IPS-18c (cell line): ENCODE results near the gene CLEC2L.

Experiments used
- H3K4me3 ChIP-seq: 2 replicates; pipeline ENCODE4 v1.7.0; 2013; ENCODE audit warnings: low read depth, mild to moderate bottlenecking, low read length, moderate library complexity; ENCODE audit not compliant: insufficient read depth
- H3K9me3 ChIP-seq: one replicate; pipeline ENCODE4 v1.6.1; 2013; ENCODE audit warnings: mild to moderate bottlenecking, low read length, moderate library complexity; ENCODE audit not compliant: control insufficient read depth, insufficient read depth

CLEC2L gene

GRCh38 chr7:139566736-139567646 lies 43.5 kb downstream of the CLEC2L start:
- H3K4me3 ChIP-seq = no peak overlapping the region
- no peaks in the 10 kb centered on the region for H3K9me3 ChIP-seq

DNA sequence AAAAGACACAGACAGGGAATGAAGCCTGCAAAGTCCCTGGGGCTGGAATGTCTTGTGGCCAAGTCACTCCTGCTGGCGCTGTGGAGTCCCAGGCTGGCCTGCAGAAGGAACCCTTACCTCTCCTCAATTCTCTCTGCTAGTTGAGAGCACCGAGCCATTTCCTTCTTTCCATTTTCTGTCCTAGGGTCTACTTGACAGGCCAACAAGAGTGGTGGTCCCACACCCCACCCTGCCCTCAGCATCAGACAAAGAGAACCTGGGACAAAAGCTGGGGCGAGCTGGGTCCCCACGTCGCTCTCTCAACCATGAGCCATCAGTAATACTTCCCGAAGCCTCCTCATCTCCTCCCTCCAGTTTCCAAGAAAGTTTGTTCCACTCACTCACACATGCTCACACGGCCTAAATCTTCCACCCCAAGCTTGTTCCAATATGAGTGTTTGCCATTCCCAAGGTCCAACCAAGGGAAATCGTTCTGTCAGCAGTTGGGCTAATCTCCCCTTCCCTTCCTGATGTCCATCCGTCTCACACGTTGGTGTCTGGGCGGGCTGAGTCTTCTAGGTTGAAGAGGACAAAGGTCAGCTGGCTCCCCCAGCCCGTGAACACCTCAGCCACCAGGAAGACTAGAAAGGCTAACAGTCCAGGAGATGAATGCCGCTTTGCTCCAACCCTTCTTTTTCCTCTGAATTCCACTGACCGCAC lies 44.3 kb downstream of the CLEC2L start:
- Histone ChIP-seq H3K9me3 (no peaks in the 10 kb centered on the region), H3K4me3 (no peak overlapping the region)

DNA sequence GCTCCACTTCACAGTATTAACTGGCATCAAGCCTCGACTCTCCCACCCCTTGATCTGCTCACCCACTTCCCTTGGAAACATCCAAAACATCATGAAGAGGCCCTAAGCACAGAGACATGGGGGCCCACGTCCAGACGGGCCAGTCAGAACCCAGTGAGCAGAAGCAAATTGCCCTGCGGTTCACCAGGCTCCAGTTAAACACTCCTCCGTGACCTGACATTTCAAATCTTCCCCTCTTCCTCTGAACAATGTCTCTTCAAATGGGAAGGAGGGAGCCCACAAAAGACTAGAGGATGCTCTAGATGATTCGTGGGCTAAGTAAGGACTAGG lies 44.8 kb downstream of the CLEC2L start:
- Histone ChIP-seq H3K9me3 (no peaks in the 10 kb centered on the region), H3K4me3 (no peak overlapping the region)

- Histone ChIP-seq H3K4me3 (no peak overlapping the region), H3K9me3 (no peaks in the 10 kb centered on the region)
These were observed 45.5 kb downstream of the CLEC2L start for GRCh38 chr7:139568813-139569490.

GRCh38 chr7:139570119-139570518 lies 46.6 kb downstream of the CLEC2L start:
- Histone ChIP-seq H3K4me3 (no peak overlapping the region), H3K9me3 (no peaks in the 10 kb centered on the region)

GRCh38 chr7:139570626-139571025 lies 47.1 kb downstream of the CLEC2L start:
- Histone ChIP-seq H3K9me3 (no peaks in the 10 kb centered on the region), H3K4me3 (no peak overlapping the region)

- Histone ChIP-seq H3K9me3 (no peaks in the 10 kb centered on the region), H3K4me3 (no peak overlapping the region)
These were observed 47.7 kb downstream of the CLEC2L start for GRCh38 chr7:139571190-139571589.

DNA sequence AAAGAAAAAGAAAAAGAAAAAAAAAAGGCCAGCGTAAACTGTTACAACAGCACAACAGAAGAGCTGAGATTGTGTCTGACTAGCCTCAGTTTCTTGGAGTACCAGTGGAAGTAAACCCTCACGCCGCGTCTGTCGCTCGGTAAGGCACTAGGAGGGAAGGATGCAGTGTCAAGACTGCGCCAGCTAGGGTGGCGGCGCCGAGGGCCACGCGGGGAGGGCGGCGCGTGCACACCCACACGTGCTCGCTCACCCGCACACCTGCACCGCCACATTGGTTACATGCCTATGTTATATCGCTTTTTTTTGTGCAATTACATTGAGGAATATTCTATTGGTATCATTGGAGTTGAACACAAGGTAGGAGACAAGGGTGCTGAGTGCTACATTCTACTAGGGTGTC lies 48.2 kb downstream of the CLEC2L start:
- H3K9me3 ChIP-seq = no peaks in the 10 kb centered on the region
- H3K4me3 ChIP-seq = no peak overlapping the region

DNA sequence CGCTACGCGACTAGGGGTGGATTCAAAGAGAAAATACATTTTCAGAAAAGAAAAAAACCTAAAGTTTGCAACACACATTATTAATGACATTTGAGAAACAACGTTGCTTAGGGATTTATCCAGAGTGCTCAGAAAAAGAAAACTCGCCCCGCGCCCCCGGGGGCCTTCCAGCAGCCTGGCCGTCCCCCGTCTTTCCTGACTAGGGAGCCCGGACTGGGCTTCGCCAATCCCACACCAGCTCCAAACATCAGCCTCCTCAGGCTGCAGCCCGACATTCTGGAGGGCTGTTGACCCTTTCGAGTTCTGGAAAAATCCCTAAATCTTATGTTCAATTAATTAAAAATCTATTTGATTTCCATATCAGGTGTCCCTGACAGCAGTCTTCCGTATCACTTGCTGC lies 48.6 kb downstream of the CLEC2L start:
- H3K4me3 ChIP-seq = no peak overlapping the region
- H3K9me3 ChIP-seq = no peaks in the 10 kb centered on the region

DNA sequence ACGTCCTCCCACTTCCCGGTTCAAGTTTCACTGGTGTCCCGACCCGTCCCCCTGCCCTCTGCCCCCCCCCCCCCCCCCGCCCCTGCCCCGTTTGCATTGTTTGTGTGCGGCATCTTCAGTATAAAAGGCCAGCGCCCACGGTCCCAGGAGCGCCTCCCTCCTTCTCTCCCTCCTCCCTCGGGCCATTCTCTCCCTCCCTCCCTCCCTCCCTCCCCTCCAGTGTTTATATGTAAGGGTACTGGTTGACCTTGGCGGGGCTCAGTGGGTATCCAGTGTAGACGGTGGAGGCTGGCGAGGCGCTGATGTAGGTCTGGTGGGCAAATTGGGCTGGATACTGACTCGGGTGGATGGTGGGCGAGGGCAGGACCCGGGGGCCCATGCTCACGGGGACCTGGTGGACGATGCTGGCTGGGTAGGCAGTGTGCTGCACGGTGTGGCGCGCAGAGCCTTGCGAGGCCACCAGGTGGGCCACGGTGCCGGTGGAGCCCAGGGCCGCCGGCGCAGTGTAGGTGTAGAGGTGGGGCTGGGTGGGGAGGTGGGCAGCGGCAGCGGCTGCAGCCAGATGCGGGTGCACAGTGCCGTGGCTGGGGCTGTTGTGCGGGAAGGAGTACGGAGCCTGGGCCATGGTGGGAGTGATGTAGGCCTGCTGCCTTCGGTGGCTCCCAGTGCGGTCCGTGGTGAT lies 49.4 kb downstream of the CLEC2L start:
- H3K4me3 ChIP-seq = no peak overlapping the region
- no peaks in the 10 kb centered on the region for H3K9me3 ChIP-seq

DNA sequence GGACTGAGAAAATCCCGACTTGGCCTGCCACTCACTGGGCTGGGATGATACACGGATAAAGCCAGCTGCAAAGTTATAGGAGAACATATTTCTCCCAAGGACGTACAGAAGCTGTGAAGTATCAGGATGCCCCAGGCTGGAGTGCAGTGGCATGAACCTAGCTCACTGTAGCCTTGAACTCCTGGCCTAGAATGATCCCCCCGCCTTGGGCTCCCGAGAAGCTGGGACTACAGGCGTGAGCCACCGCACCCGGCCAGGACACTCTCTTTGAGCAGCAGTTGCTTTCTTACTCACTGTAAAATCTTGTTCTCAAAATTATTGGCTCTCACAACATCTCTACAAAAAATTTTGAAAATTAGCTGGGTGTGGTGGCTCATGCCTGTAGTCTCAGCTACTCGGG lies 50.4 kb downstream of the CLEC2L start:
- Histone ChIP-seq H3K4me3 (no peak overlapping the region), H3K9me3 (no peaks in the 10 kb centered on the region)

- no peaks in the 10 kb centered on the region for H3K9me3 ChIP-seq
- H3K4me3 ChIP-seq = no peak overlapping the region
These were observed 51.3 kb downstream of the CLEC2L start for GRCh38 chr7:139574618-139575337.

- Histone ChIP-seq H3K9me3 (no peaks in the 10 kb centered on the region), H3K4me3 (no peak overlapping the region)
These were observed 51.8 kb downstream of the CLEC2L start for GRCh38 chr7:139575338-139575680.

GRCh38 chr7:139576179-139576973 lies 52.9 kb downstream of the CLEC2L start:
- Histone ChIP-seq H3K4me3 (no peak overlapping the region), H3K9me3 (no peaks in the 10 kb centered on the region)

DNA sequence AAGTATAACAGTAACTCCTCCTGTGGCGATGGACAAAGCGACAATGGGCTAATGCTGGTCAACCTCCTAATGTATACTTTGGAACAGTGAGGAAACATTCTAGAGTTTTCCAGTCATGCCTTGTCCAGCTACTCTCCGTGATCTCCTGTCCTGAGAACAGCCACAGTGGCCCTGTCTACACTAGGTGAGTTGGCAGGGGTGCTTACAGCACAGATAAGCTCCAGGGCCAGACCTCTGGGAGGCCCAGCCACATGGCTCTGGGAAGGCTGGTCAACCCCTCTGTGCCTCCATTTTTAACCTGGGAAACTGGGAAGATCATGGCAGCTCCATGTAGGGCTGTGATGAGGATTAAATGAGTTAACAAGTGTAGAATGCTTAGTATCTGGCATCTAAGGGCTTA lies 57.0 kb downstream of the CLEC2L start:
- Histone ChIP-seq H3K9me3 (no peaks in the 10 kb centered on the region), H3K4me3 (no peak overlapping the region)

- H3K4me3 ChIP-seq = no peak overlapping the region
- no peaks in the 10 kb centered on the region for H3K9me3 ChIP-seq
These were observed 58.7 kb downstream of the CLEC2L start for GRCh38 chr7:139582130-139582650.
